Osteocyte (in vitro differentiated cells): Measurements from ENCODE around the gene KLHL28. TPM values are rescaled to one million over a fixed set of nuclear protein-coding genes. Genes with fewer than 3 reads are reported as not detected.

Experiments used
- DNase-seq: peaks from one replicate; pipeline ENCODE4 v3.0.0; 2021; ENCODE audit warnings: mixed read lengths; ENCODE audit not compliant: unreplicated experiment; ENCODE audit errors: extremely low spot score
- H3K27ac Mint-ChIP-seq: one replicate; pipeline ENCODE4 v1.8.0; 2021; ENCODE audit warnings: mild to moderate bottlenecking, mixed read lengths; ENCODE audit not compliant: unreplicated experiment
- H3K27me3 Mint-ChIP-seq: one replicate; pipeline ENCODE4 v1.8.0; 2021; ENCODE audit warnings: mixed read lengths; ENCODE audit not compliant: unreplicated experiment
- H3K36me3 Mint-ChIP-seq: one replicate; pipeline ENCODE4 v1.8.0; 2021; ENCODE audit warnings: mixed read lengths; ENCODE audit not compliant: unreplicated experiment
- H3K4me1 Mint-ChIP-seq: one replicate; pipeline ENCODE4 v1.8.0; 2021; ENCODE audit warnings: mixed read lengths; ENCODE audit not compliant: unreplicated experiment
- H3K4me3 Mint-ChIP-seq: one replicate; pipeline ENCODE4 v1.8.0; 2021; ENCODE audit warnings: mild to moderate bottlenecking, moderate library complexity, mixed read lengths; ENCODE audit not compliant: unreplicated experiment
- H3K9me3 Mint-ChIP-seq: one replicate; pipeline ENCODE4 v1.8.0; 2021; ENCODE audit warnings: mixed read lengths; ENCODE audit not compliant: unreplicated experiment
- long read RNA-seq: library from polyadenylated mRNA; unstranded; transcript quantifications from one replicate; pipeline ENCODE4 v2.0.0, GENCODE V29; 2021
- total RNA-seq: library from RNA; stranded (reverse); gene quantifications from 2 replicates; pipeline ENCODE4 v1.2.1, GENCODE V29; 2021
- TF ChIP-seq, protein P1 (sequence below): fragments of 200-600 bp; sonication (generic); IDR thresholded peaks from 2 replicates; pipeline ENCODE4 v1.5.0; 2021; ENCODE audit warnings: antibody characterized with exemption, mild to moderate bottlenecking, moderate library complexity

Gene KLHL28, protein sequence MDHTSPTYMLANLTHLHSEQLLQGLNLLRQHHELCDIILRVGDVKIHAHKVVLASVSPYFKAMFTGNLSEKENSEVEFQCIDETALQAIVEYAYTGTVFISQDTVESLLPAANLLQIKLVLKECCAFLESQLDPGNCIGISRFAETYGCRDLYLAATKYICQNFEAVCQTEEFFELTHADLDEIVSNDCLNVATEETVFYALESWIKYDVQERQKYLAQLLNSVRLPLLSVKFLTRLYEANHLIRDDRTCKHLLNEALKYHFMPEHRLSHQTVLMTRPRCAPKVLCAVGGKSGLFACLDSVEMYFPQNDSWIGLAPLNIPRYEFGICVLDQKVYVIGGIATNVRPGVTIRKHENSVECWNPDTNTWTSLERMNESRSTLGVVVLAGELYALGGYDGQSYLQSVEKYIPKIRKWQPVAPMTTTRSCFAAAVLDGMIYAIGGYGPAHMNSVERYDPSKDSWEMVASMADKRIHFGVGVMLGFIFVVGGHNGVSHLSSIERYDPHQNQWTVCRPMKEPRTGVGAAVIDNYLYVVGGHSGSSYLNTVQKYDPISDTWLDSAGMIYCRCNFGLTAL
- 15.3 and 18.1 TPM in 2 replicates for total RNA-seq
- long read RNA-seq, full-length matches to known transcripts = 54 of 95 reads
- long read RNA-seq, partial matches to known transcripts = 24 of 95 reads
- long read RNA-seq, other reads (novel, unspliced or antisense) = 17 of 95 reads

DNA sequence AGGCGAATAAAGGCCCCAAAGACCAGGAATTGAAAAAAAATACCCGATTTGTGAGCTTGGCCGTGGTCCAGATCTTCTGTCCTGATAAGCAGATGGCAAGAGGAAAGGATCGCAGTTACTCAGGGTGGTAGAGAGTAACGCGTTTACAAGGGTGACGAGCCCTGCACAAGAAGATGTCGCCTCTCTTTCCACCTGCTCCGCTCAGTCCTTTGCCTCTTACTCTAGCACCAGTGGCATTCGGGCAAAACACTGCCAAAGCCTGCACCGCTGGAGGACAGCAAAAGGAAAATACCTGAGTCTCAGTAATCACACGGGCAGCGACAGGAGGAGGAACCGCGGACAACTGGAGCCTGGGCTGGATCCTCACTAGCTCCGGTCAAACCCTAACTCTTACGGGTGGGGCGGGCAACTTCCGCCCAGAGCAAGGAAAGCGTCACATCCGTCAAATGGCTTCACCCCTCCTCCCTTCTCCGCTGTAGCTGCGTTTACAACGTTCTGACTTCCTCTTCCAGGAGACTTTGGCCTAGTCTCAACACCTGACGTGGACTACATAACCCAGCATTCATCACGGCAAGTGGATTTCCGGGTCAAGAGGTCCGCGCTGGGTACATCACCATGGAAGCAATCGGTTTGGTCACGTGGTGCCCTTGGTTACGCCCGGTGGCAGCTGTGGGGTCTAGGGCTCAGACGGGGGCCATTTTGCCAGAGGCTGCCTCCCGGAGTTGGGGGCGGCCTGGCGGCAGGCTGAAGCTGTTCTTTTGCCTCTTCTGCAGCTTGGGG lies at the start of gene KLHL28, which contains the start of gene TOGARAM1:
Gene KLHL28, minus strand, starts transcription at position 394 of the 780 bp plus-strand sequence. CDS start 16,019 bp downstream, outside the sequence.
Gene TOGARAM1, plus strand, starts transcription at position 637 of the 780 bp plus-strand sequence. CDS start 232 bp downstream, outside the sequence.
- peak; percentile 98 for DNase-seq
- Mint-ChIP-seq H3K4me1 (peaks cover 55% of the 10 kb centered on the region), H3K9me3 (no peaks in the 10 kb centered on the region), H3K36me3 (no peaks in the 10 kb centered on the region), H3K27me3 (no peaks in the 10 kb centered on the region), H3K4me3 (no peak within 1 kb of the TSS), H3K27ac (no peak within 1 kb of the TSS)
- TF ChIP-seq, protein P1, sequence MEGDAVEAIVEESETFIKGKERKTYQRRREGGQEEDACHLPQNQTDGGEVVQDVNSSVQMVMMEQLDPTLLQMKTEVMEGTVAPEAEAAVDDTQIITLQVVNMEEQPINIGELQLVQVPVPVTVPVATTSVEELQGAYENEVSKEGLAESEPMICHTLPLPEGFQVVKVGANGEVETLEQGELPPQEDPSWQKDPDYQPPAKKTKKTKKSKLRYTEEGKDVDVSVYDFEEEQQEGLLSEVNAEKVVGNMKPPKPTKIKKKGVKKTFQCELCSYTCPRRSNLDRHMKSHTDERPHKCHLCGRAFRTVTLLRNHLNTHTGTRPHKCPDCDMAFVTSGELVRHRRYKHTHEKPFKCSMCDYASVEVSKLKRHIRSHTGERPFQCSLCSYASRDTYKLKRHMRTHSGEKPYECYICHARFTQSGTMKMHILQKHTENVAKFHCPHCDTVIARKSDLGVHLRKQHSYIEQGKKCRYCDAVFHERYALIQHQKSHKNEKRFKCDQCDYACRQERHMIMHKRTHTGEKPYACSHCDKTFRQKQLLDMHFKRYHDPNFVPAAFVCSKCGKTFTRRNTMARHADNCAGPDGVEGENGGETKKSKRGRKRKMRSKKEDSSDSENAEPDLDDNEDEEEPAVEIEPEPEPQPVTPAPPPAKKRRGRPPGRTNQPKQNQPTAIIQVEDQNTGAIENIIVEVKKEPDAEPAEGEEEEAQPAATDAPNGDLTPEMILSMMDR = no peak

DNA sequence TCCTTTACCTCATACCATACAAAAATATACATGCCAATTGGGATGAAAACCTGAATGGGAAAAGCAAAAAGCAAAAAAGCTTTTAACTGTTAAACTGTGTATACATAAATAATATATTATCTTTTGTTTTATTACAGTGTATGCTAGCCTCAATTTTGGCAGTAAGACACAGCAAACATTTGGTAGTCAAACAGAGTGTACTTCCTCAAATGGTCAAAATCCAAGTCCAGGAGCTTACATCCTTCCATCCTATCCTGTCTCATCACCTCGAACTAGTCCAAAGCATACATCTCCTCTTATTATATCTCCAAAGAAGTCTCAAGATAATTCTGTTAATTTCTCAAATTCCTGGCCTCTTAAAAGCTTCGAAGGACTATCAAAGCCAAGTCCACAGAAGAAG lies 42.2 kb upstream of the KLHL28 start:
- H3K4me3 Mint-ChIP-seq = no peak overlapping the region
- H3K27ac Mint-ChIP-seq = no peak overlapping the region
- TF ChIP-seq, protein P1 = no peak
- H3K9me3 Mint-ChIP-seq = no peaks in the 10 kb centered on the region
- DNase-seq = no peak
- H3K27me3 Mint-ChIP-seq = no peaks in the 10 kb centered on the region
- H3K4me1 Mint-ChIP-seq = no peaks in the 10 kb centered on the region
- peaks cover 27% of the 10 kb centered on the region for H3K36me3 Mint-ChIP-seq

DNA sequence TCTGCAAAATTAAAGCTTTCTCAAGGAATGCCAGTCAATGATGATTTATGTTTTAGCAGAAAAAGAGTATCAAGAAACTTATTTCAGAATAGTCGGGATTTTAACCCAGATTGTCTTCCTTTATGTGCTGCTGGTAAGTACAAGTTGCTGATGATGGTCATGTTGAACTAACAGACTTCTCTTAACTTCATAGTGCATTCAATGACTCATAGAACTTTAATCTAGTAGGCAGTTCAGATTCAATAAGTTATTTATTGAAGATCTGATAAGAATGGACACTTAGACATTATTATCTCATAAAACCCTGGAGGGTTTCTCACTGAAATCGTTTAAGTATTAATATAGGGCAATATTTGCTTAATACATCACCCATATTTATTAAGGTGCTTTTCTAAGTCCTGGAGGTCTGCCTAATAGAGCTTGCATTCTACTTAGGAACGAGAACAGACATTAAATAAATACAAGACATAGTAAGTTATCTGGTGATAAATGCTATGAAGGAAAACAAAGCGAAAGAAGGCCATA lies 34.1 kb upstream of the KLHL28 start:
- Mint-ChIP-seq H3K36me3 (peaks cover 21% of the 10 kb centered on the region), H3K27ac (no peak overlapping the region), H3K27me3 (no peaks in the 10 kb centered on the region), H3K9me3 (no peaks in the 10 kb centered on the region), H3K4me3 (no peak overlapping the region), H3K4me1 (no peaks in the 10 kb centered on the region)
- TF ChIP-seq, protein P1 = no peak
- DNase-seq = no peak

DNA sequence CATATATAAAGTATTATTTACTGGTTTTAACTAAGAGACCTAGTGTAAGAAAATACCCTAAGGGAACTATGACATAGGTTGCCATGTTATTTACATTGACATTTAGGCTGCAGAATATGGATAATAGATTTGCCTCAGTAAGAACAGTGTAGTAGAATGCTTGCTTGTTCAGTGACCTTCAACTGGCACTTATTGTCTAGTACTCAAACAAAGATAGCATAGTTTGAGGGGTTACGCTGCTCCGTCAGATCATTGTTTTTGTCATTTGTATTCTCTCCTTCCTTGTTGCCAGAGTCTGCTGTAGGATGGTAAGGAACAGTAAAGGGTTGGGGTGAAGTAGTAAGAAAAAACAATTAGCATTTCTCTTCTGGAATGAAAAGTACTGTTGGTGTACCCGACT lies 33.4 kb upstream of the KLHL28 start:
- Mint-ChIP-seq H3K4me3 (no peak overlapping the region), H3K27ac (no peak overlapping the region), H3K27me3 (no peaks in the 10 kb centered on the region), H3K36me3 (peaks cover 17% of the 10 kb centered on the region), H3K4me1 (peaks cover 2% of the 10 kb centered on the region), H3K9me3 (no peaks in the 10 kb centered on the region)
- DNase-seq = no peak
- TF ChIP-seq, protein P1 = no peak
